Raji (cell line): ENCODE measurements around the gene RERE.

Source experiments
- POLR2A ChIP-seq: IDR thresholded peaks from 2 replicates; pipeline ENCODE4 v1.6.1; 2011; ENCODE audit warnings: low read depth, low read length, control low read depth; ENCODE audit not compliant: insufficient read depth

The RERE gene

GRCh38 chr1:8354038-8354437, 463.4 kb downstream of the RERE start:
- TF ChIP-seq POLR2A: no peak

- no peak for TF ChIP-seq POLR2A
Measured at GRCh38 chr1:8352886-8353785, 464.3 kb downstream of the RERE start.

GRCh38 chr1:8352471-8352845, 465.0 kb downstream of the RERE start:
- TF ChIP-seq POLR2A: no peak

- TF ChIP-seq POLR2A: no peak
Measured at GRCh38 chr1:8351693-8352470, 465.6 kb downstream of the RERE start.

- no peak for TF ChIP-seq POLR2A
Measured at GRCh38 chr1:8350914-8351684, 466.3 kb downstream of the RERE start.

GRCh38 chr1:8349961-8350360, 467.5 kb downstream of the RERE start:
- TF ChIP-seq POLR2A: no peak

- no peak for TF ChIP-seq POLR2A
Measured at GRCh38 chr1:8349473-8349865, 468.0 kb downstream of the RERE start.

GRCh38 chr1:8348777-8349472, 468.5 kb downstream of the RERE start:
- TF ChIP-seq POLR2A: no peak

- TF ChIP-seq POLR2A: no peak
Measured at GRCh38 chr1:8348047-8348776, 469.2 kb downstream of the RERE start.

GRCh38 chr1:8347635-8348034, 469.8 kb downstream of the RERE start:
- TF ChIP-seq POLR2A: no peak

GRCh38 chr1:8345621-8346415, 471.6 kb downstream of the RERE start:
- no peak for TF ChIP-seq POLR2A

GRCh38 chr1:8344893-8345507, 472.4 kb downstream of the RERE start:
- TF ChIP-seq POLR2A: no peak

GRCh38 chr1:8343464-8344001, 473.9 kb downstream of the RERE start:
- no peak for TF ChIP-seq POLR2A
